Progenitor cell of endocrine pancreas (in vitro differentiated cells): ENCODE measurements around the gene ADH4. TPM values are rescaled to one million over a fixed set of nuclear protein-coding genes. Genes with fewer than 3 reads are reported as not detected.

ENCODE experiments used
- DNase-seq: peaks from one replicate; pipeline ENCODE4 v3.0.0; 2021; ENCODE audit warnings: low spot score; ENCODE audit not compliant: unreplicated experiment
- H3K27ac Mint-ChIP-seq: 2 replicates; pipeline ENCODE4 v1.8.0; 2021; ENCODE audit warnings: mild to moderate bottlenecking, moderate library complexity, mixed read lengths
- H3K27me3 Mint-ChIP-seq: 2 replicates; pipeline ENCODE4 v1.8.0; 2021; ENCODE audit warnings: mixed read lengths
- H3K36me3 Mint-ChIP-seq: 2 replicates; pipeline ENCODE4 v1.8.0; 2022; ENCODE audit warnings: mixed read lengths; ENCODE audit not compliant: insufficient read depth
- H3K4me1 Mint-ChIP-seq: 2 replicates; pipeline ENCODE4 v1.8.0; 2021; ENCODE audit warnings: low read depth, mixed read lengths
- H3K4me3 Mint-ChIP-seq: 2 replicates; pipeline ENCODE4 v1.8.0; 2021; ENCODE audit warnings: low read depth, mild to moderate bottlenecking, moderate library complexity, mixed read lengths
- H3K9me3 Mint-ChIP-seq: 2 replicates; pipeline ENCODE4 v1.8.0; 2021; ENCODE audit warnings: low read depth, mixed read lengths
- CTCF ChIP-seq: fragments of 200-600 bp; sonication (generic); IDR thresholded peaks from one replicate; pipeline ENCODE4 v1.5.0; 2021; ENCODE audit warnings: antibody characterized with exemption, mild to moderate bottlenecking; ENCODE audit not compliant: unreplicated experiment
- total RNA-seq: library from RNA; stranded (reverse); gene quantifications from 2 replicates; pipeline ENCODE4 v1.2.1, GENCODE V29; 2021

Gene ADH4
- total RNA-seq, 1 donor from 2014 or later = not detected

- no peak overlapping the region for H3K4me3 Mint-ChIP-seq
- peaks cover 16% of the 10 kb centered on the region for H3K36me3 Mint-ChIP-seq
- peaks cover 21% of the 10 kb centered on the region for H3K9me3 Mint-ChIP-seq
- H3K4me1 Mint-ChIP-seq = peaks cover 1% of the 10 kb centered on the region
- no peak for DNase-seq
- H3K27ac Mint-ChIP-seq = no peak overlapping the region
- no peak for TF ChIP-seq CTCF
- H3K27me3 Mint-ChIP-seq = no peaks in the 10 kb centered on the region
Measured at GRCh38 chr4:99151452-99151851, 7.4 kb upstream of the ADH4 start.

GRCh38 chr4:99149426-99150019 lies 5.4 kb upstream of the ADH4 start:
- Mint-ChIP-seq H3K36me3 (peaks cover 12% of the 10 kb centered on the region), H3K27me3 (no peaks in the 10 kb centered on the region), H3K27ac (no peak overlapping the region), H3K4me3 (no peak overlapping the region), H3K9me3 (peaks cover 14% of the 10 kb centered on the region), H3K4me1 (no peaks in the 10 kb centered on the region)
- no peak for DNase-seq
- no peak for TF ChIP-seq CTCF

DNA sequence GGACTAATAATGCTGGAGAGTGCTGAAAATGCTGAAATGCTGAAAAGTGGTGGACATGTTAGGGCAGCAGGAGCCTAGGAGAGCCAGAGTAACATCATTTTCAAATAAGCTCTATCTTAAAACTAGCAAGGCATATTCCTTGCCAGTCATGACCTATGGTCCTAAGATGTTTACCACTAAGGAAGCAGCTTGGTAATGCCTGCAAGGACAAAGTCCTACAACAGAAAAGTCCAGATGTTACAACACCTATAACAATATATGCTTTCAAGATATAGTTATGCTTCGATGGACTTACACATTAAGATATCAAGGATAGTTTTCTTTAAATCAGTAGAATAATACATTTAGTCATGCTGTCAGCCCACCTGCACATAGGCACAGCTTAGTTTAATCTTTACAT lies 4.5 kb upstream of the ADH4 start:
- Mint-ChIP-seq H3K27ac (no peak overlapping the region), H3K36me3 (peaks cover 7% of the 10 kb centered on the region), H3K4me1 (peaks cover 1% of the 10 kb centered on the region), H3K4me3 (no peak overlapping the region), H3K27me3 (no peaks in the 10 kb centered on the region), H3K9me3 (peaks cover 13% of the 10 kb centered on the region)
- DNase-seq = no peak
- no peak for TF ChIP-seq CTCF

DNA sequence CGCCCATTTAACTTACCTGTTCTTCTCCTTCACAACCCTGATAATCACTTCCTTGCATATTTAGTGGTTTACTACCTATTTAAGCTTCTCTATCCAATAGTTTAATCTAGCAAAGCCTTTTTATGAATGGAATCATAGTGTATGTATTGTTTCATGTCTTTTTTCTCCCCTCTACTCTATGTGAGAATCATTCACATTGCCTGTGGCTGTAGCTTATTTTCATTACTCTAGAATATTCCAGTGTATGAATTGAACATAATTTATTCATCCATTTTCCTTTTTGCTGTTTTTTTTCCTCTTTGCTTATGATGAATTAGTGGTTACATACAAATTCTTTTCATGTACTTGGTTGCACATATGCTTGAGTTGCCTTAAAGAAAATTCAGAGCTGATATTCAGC lies 490 bp upstream of the ADH4 start:
- Mint-ChIP-seq H3K4me3 (no peak overlapping the region), H3K9me3 (no peaks in the 10 kb centered on the region), H3K27ac (no peak overlapping the region), H3K36me3 (no peaks in the 10 kb centered on the region), H3K4me1 (peaks cover 3% of the 10 kb centered on the region), H3K27me3 (no peaks in the 10 kb centered on the region)
- DNase-seq = no peak
- TF ChIP-seq CTCF = no peak

- no peaks in the 10 kb centered on the region for H3K4me1 Mint-ChIP-seq
- H3K36me3 Mint-ChIP-seq = no peaks in the 10 kb centered on the region
- no peak overlapping the region for H3K4me3 Mint-ChIP-seq
- DNase-seq = no peak
- no peaks in the 10 kb centered on the region for H3K27me3 Mint-ChIP-seq
- TF ChIP-seq CTCF = no peak
- H3K9me3 Mint-ChIP-seq = no peaks in the 10 kb centered on the region
- no peak overlapping the region for H3K27ac Mint-ChIP-seq
Measured at GRCh38 chr4:99136329-99136728, 7.8 kb downstream of the ADH4 start.
